Osteoblast (primary cell): ENCODE results near the gene CA11. TPM values are rescaled to one million over a fixed set of nuclear protein-coding genes. Genes with fewer than 3 reads are reported as not detected.

ENCODE experiments used
- DNase-seq: peaks from one replicate; pipeline ENCODE4 v3.0.0; 2011; ENCODE audit warnings: low spot score, mixed read lengths; ENCODE audit not compliant: insufficient read length; ENCODE audit errors: missing footprints
- H2AFZ ChIP-seq: 2 replicates; pipeline ENCODE4 v1.6.0; 2011; ENCODE audit warnings: mild to moderate bottlenecking, low read length
- H3K27ac ChIP-seq: 2 replicates; pipeline ENCODE4 v1.5.1; 2011; ENCODE audit warnings: mild to moderate bottlenecking, low read depth, low read length, moderate library complexity
- H3K27me3 ChIP-seq: 2 replicates; pipeline ENCODE4 v1.6.0; 2012; ENCODE audit warnings: mild to moderate bottlenecking, control low read depth, inconsistent platforms, low read length, moderate library complexity; ENCODE audit not compliant: insufficient read depth
- H3K36me3 ChIP-seq: 2 replicates; pipeline ENCODE4 v1.5.1; 2011; ENCODE audit warnings: mild to moderate bottlenecking, low read length, control low read depth, moderate library complexity; ENCODE audit not compliant: insufficient read depth
- H3K4me1 ChIP-seq: 2 replicates; pipeline ENCODE4 v1.5.1; 2011; ENCODE audit warnings: mild to moderate bottlenecking, low read length, control low read depth, moderate library complexity; ENCODE audit not compliant: insufficient read depth
- H3K4me2 ChIP-seq: 2 replicates; pipeline ENCODE4 v1.6.0; 2011; ENCODE audit warnings: mild to moderate bottlenecking, low read length; ENCODE audit not compliant: insufficient read depth
- H3K4me3 ChIP-seq: fragments of 200-600 bp; sonication (generic); 3 replicates; pipeline ENCODE4 v1.5.1; 2012; ENCODE audit warnings: mild to moderate bottlenecking, low read length, inconsistent platforms; ENCODE audit not compliant: insufficient read depth
- H3K79me2 ChIP-seq: 2 replicates; pipeline ENCODE4 v1.6.0; 2012; ENCODE audit warnings: mild to moderate bottlenecking, low read length, control low read depth, inconsistent platforms; ENCODE audit not compliant: insufficient read depth
- H3K9me3 ChIP-seq: 2 replicates; pipeline ENCODE4 v1.5.1; 2011; ENCODE audit warnings: low read depth, low read length, control low read depth
- H4K20me1 ChIP-seq: 2 replicates; pipeline ENCODE4 v1.6.0; 2012; ENCODE audit warnings: mild to moderate bottlenecking, low read length, control low read depth; ENCODE audit not compliant: insufficient read depth
- CTCF ChIP-seq: IDR thresholded peaks from 2 replicates; pipeline ENCODE4 v1.5.1; 2011; ENCODE audit warnings: mild to moderate bottlenecking, low read depth, low read length, moderate library complexity; ENCODE audit errors: extremely low read depth
- total RNA-seq: library from RNA; depleted of rRNA; stranded (reverse); fragments of >200 nt; gene quantifications from 2 replicates; pipeline ENCODE4 v1.2.3, GENCODE V29; 2012

The CA11 gene
- total RNA-seq, 1 donor: 1.8 TPM

GRCh38 chr19:48628486-48629296, 17.3 kb downstream of the CA11 start:
- no peaks in the 10 kb centered on the region for H3K79me2 ChIP-seq
- H3K9me3 ChIP-seq: no peaks in the 10 kb centered on the region
- no peak overlapping the region for H3K4me2 ChIP-seq
- H3K27ac ChIP-seq: no peak overlapping the region
- DNase-seq: peak; percentile 68
- H4K20me1 ChIP-seq: peaks cover 4% of the 10 kb centered on the region
- no peak overlapping the region for H2AFZ ChIP-seq
- H3K36me3 ChIP-seq: no peaks in the 10 kb centered on the region
- no peak for TF ChIP-seq CTCF
- H3K4me1 ChIP-seq: peaks cover 21% of the 10 kb centered on the region
- H3K4me3 ChIP-seq: no peak overlapping the region
- no peaks in the 10 kb centered on the region for H3K27me3 ChIP-seq

- H3K4me3 ChIP-seq: no peak overlapping the region
- no peak overlapping the region for H3K4me2 ChIP-seq
- H4K20me1 ChIP-seq: peaks cover 4% of the 10 kb centered on the region
- no peaks in the 10 kb centered on the region for H3K9me3 ChIP-seq
- no peaks in the 10 kb centered on the region for H3K27me3 ChIP-seq
- no peak overlapping the region for H2AFZ ChIP-seq
- DNase-seq: peak; percentile 80
- TF ChIP-seq CTCF: no peak
- no peaks in the 10 kb centered on the region for H3K36me3 ChIP-seq
- H3K4me1 ChIP-seq: peaks cover 18% of the 10 kb centered on the region
- no peaks in the 10 kb centered on the region for H3K79me2 ChIP-seq
- no peak overlapping the region for H3K27ac ChIP-seq
These were observed 18.1 kb downstream of the CA11 start for GRCh38 chr19:48627865-48628314.

- no peaks in the 10 kb centered on the region for H3K79me2 ChIP-seq
- H3K27me3 ChIP-seq: no peaks in the 10 kb centered on the region
- H3K27ac ChIP-seq: no peak overlapping the region
- H3K4me1 ChIP-seq: peaks cover 12% of the 10 kb centered on the region
- no peak overlapping the region for H3K4me2 ChIP-seq
- no peaks in the 10 kb centered on the region for H3K9me3 ChIP-seq
- H3K4me3 ChIP-seq: no peak overlapping the region
- H2AFZ ChIP-seq: no peak overlapping the region
- no peak for TF ChIP-seq CTCF
- H3K36me3 ChIP-seq: no peaks in the 10 kb centered on the region
- H4K20me1 ChIP-seq: peaks cover 4% of the 10 kb centered on the region
- peak; percentile 73 for DNase-seq
These were observed 18.7 kb downstream of the CA11 start for GRCh38 chr19:48627201-48627864.

- peaks cover 2% of the 10 kb centered on the region for H3K79me2 ChIP-seq
- no peak overlapping the region for H3K4me3 ChIP-seq
- no peaks in the 10 kb centered on the region for H3K27me3 ChIP-seq
- H3K27ac ChIP-seq: no peak overlapping the region
- H3K4me1 ChIP-seq: peaks cover 11% of the 10 kb centered on the region
- H3K9me3 ChIP-seq: no peaks in the 10 kb centered on the region
- TF ChIP-seq CTCF: no peak
- peaks cover 3% of the 10 kb centered on the region for H3K36me3 ChIP-seq
- no peak for DNase-seq
- H2AFZ ChIP-seq: no peak overlapping the region
- H3K4me2 ChIP-seq: no peak overlapping the region
- H4K20me1 ChIP-seq: peaks cover 4% of the 10 kb centered on the region
These were observed 20.1 kb downstream of the CA11 start for GRCh38 chr19:48625891-48626327.
